ENCODE measurements around the gene SPARC. TPM values are rescaled to one million over a fixed set of nuclear protein-coding genes. Genes with fewer than 3 reads are reported as not detected.

The SPARC gene
- total and polyA plus RNA-seq, 2 experiments from 2014 or later: 4,089 to 16,729 TPM

- Histone ChIP-seq H3K36me3 (replicated peaks; ENCODE audit: insufficient read depth, low read depth) (no peaks in the 10 kb centered on the region), H4K20me1 (ENCODE audit: insufficient read depth, poor library complexity, severe bottlenecking) (peaks cover 23% of the 10 kb centered on the region), H3K79me2 (peaks cover 20% of the 10 kb centered on the region), H3K27ac (peak overlapping the region; percentile 21), H3K27me3 (no peaks in the 10 kb centered on the region), H3K4me2 (no peak overlapping the region), H3K9me2 (replicated peaks; ENCODE audit: insufficient read depth) (no peaks in the 10 kb centered on the region), H3K9me3 (ENCODE audit: low read depth) (no peaks in the 10 kb centered on the region), H3K4me1 (ENCODE audit: insufficient read depth) (peaks cover 51% of the 10 kb centered on the region), H2AFZ (no peak overlapping the region), H3K4me3 (no peak overlapping the region)
- DNase-seq (ENCODE audit: low spot score): no peak
- no peak for TF ChIP-seq CTCF (IDR thresholded peaks at IDR 0.05; ENCODE audit: poor library complexity)
- no peak for TF ChIP-seq EZH2phosphoT487 (IDR thresholded peaks at IDR 0.05; ENCODE audit: low read depth, severe bottlenecking, unreplicated experiment)
- no peak for TF ChIP-seq EZH2 (IDR thresholded peaks at IDR 0.05; ENCODE audit: borderline replicate concordance)
- 96% methylated on average over 8 of the region's 8 CpGs for WGBS (ENCODE audit: low lambda C conversion rate, missing lambda C conversion rate)
Measured at GRCh38 chr5:151672516-151672915, 14.2 kb downstream of the SPARC start.

- peak overlapping the region; percentile 22 for H3K4me2 ChIP-seq
- no peak overlapping the region for H2AFZ ChIP-seq
- H3K27ac ChIP-seq: peak overlapping the region; percentile 21
- no peaks in the 10 kb centered on the region for H3K9me3 ChIP-seq (ENCODE audit: low read depth)
- WGBS (ENCODE audit: low lambda C conversion rate, missing lambda C conversion rate): 76% methylated on average over 4 of the region's 4 CpGs
- DNase-seq (ENCODE audit: low spot score): peak; percentile 54
- TF ChIP-seq EZH2phosphoT487 (IDR thresholded peaks at IDR 0.05; ENCODE audit: low read depth, severe bottlenecking, unreplicated experiment) (no peak), EZH2 (IDR thresholded peaks at IDR 0.05; ENCODE audit: borderline replicate concordance) (no peak), CTCF (IDR thresholded peaks at IDR 0.05; ENCODE audit: poor library complexity) (no peak)
- no peaks in the 10 kb centered on the region for H3K27me3 ChIP-seq
- H3K4me3 ChIP-seq: no peak overlapping the region
- no peaks in the 10 kb centered on the region for H3K36me3 ChIP-seq (replicated peaks; ENCODE audit: insufficient read depth, low read depth)
- no peaks in the 10 kb centered on the region for H3K9me2 ChIP-seq (replicated peaks; ENCODE audit: insufficient read depth)
- peaks cover 18% of the 10 kb centered on the region for H4K20me1 ChIP-seq (ENCODE audit: insufficient read depth, poor library complexity, severe bottlenecking)
- H3K79me2 ChIP-seq: peaks cover 14% of the 10 kb centered on the region
- H3K4me1 ChIP-seq (ENCODE audit: insufficient read depth): peaks cover 46% of the 10 kb centered on the region
Measured at GRCh38 chr5:151671950-151672349, 14.8 kb downstream of the SPARC start.

GRCh38 chr5:151670953-151671636 lies 15.6 kb downstream of the SPARC start:
- H2AFZ ChIP-seq: no peak overlapping the region
- H3K27me3 ChIP-seq: no peaks in the 10 kb centered on the region
- WGBS (ENCODE audit: low lambda C conversion rate, missing lambda C conversion rate): 92% methylated on average over 6 of the region's 6 CpGs
- H3K79me2 ChIP-seq: peaks cover 11% of the 10 kb centered on the region
- peaks cover 17% of the 10 kb centered on the region for H4K20me1 ChIP-seq (ENCODE audit: insufficient read depth, poor library complexity, severe bottlenecking)
- no peak for DNase-seq (ENCODE audit: low spot score)
- no peaks in the 10 kb centered on the region for H3K36me3 ChIP-seq (replicated peaks; ENCODE audit: insufficient read depth, low read depth)
- peak overlapping the region; percentile 21 for H3K27ac ChIP-seq
- no peak overlapping the region for H3K4me3 ChIP-seq
- H3K9me2 ChIP-seq (replicated peaks; ENCODE audit: insufficient read depth): no peaks in the 10 kb centered on the region
- H3K4me1 ChIP-seq (ENCODE audit: insufficient read depth): peaks cover 44% of the 10 kb centered on the region
- TF ChIP-seq EZH2 (IDR thresholded peaks at IDR 0.05; ENCODE audit: borderline replicate concordance) (no peak), CTCF (IDR thresholded peaks at IDR 0.05; ENCODE audit: poor library complexity) (no peak), EZH2phosphoT487 (IDR thresholded peaks at IDR 0.05; ENCODE audit: low read depth, severe bottlenecking, unreplicated experiment) (no peak)
- no peaks in the 10 kb centered on the region for H3K9me3 ChIP-seq (ENCODE audit: low read depth)
- H3K4me2 ChIP-seq: no peak overlapping the region

Measured in hepatocyte (in vitro differentiated cells).